HCT116 (cell line): Measurements from ENCODE around the gene A2ML1.

Experiments used
- CEBPB ChIP-seq: IDR thresholded peaks from 2 replicates; pipeline ENCODE4 v1.6.1; 2012; ENCODE audit warnings: low read depth
- EZH2 ChIP-seq: fragments of 200-600 bp; sonication (generic); IDR thresholded peaks from 2 replicates; pipeline ENCODE4 v1.6.1; 2017; ENCODE audit warnings: antibody characterized with exemption, mixed run types
- EZH2phosphoT487 ChIP-seq: fragments of 200-600 bp; IDR thresholded peaks from 2 replicates; pipeline ENCODE4 v1.6.1; 2018; ENCODE audit warnings: antibody characterized with exemption, borderline replicate concordance
- FOSL1 ChIP-seq: IDR thresholded peaks from 2 replicates; pipeline ENCODE4 v1.6.1; 2012; ENCODE audit warnings: low read depth
- POLR2A ChIP-seq: IDR thresholded peaks from 2 replicates; pipeline ENCODE4 v1.7.0; 2011; ENCODE audit warnings: borderline replicate concordance; ENCODE audit not compliant: insufficient read depth, insufficient read length; ENCODE audit errors: extremely low read depth
- RAD21 ChIP-seq: IDR thresholded peaks from 2 replicates; pipeline ENCODE4 v1.6.1; 2012; ENCODE audit warnings: low read depth, mild to moderate bottlenecking
- SIN3A ChIP-seq: IDR thresholded peaks from 2 replicates; pipeline ENCODE4 v1.6.1; 2012; ENCODE audit warnings: low read depth
- SP1 ChIP-seq: IDR thresholded peaks from 2 replicates; pipeline ENCODE4 v1.6.1; 2012; ENCODE audit warnings: low read depth
- YY1 ChIP-seq: IDR thresholded peaks from 2 replicates; pipeline ENCODE4 v1.6.1; 2011; ENCODE audit warnings: low read length, low read depth, moderate library complexity, mild to moderate bottlenecking; ENCODE audit not compliant: insufficient replicate concordance; ENCODE audit errors: extremely low read depth
- ZFX ChIP-seq: fragments of 450-650 bp; IDR thresholded peaks from 2 replicates; pipeline ENCODE4 v1.6.1; 2017
- TF ChIP-seq, protein P1 (sequence below), 3 experiments: fragments of 200-600 bp in 1 of 3; sonication (generic) in 1 of 3; IDR thresholded peaks in 2 of 3; conservative IDR thresholded peaks in 1 of 3; 2 replicates each; pipeline ENCODE4 v1.5.1; 2012 to 2017; ENCODE audit warnings: low read depth in 2 of 3, low read length in 2 of 3, antibody characterized with exemption in 1 of 3, borderline replicate concordance in 1 of 3, control low read depth in 1 of 3, mild to moderate bottlenecking in 1 of 3, mixed read lengths in 1 of 3, mixed run types in 1 of 3, moderate library complexity in 1 of 3; ENCODE audit not compliant: insufficient read depth in 1 of 3
- TF ChIP-seq, protein P2 (sequence below): IDR thresholded peaks from 2 replicates; pipeline ENCODE4 v1.6.1; 2012

DNA sequence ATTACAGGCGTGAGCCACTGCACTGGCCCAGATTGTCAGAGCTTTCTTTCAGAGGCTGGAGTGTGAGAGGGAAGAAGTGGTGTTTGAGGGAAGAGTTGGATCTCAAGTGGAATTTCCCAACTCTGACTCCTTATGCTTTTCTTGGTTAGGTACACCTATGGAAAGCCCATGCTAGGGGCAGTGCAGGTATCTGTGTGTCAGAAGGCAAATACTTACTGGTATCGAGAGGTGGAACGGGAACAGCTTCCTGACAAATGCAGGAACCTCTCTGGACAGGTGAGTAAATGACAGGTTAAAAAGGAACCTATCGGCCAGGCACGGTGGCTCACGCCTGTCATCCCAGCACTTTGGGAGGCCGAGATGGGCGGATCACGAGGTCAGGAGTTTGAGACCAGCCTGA is 14.9 kb downstream of the A2ML1 start:
- TF ChIP-seq SP1 = no peak
- TF ChIP-seq EZH2 = no peak
- no peak for TF ChIP-seq CEBPB
- TF ChIP-seq ZFX = no peak
- no peak for TF ChIP-seq SIN3A
- TF ChIP-seq, protein P1, sequence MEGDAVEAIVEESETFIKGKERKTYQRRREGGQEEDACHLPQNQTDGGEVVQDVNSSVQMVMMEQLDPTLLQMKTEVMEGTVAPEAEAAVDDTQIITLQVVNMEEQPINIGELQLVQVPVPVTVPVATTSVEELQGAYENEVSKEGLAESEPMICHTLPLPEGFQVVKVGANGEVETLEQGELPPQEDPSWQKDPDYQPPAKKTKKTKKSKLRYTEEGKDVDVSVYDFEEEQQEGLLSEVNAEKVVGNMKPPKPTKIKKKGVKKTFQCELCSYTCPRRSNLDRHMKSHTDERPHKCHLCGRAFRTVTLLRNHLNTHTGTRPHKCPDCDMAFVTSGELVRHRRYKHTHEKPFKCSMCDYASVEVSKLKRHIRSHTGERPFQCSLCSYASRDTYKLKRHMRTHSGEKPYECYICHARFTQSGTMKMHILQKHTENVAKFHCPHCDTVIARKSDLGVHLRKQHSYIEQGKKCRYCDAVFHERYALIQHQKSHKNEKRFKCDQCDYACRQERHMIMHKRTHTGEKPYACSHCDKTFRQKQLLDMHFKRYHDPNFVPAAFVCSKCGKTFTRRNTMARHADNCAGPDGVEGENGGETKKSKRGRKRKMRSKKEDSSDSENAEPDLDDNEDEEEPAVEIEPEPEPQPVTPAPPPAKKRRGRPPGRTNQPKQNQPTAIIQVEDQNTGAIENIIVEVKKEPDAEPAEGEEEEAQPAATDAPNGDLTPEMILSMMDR (IDR thresholded peaks at IDR 0.05 in 2 of 3, conservative IDR thresholded peaks at IDR 0.05 in 1 of 3; ENCODE audit: borderline replicate concordance in 1 of 3, insufficient read depth in 1 of 3, low read depth in 2 of 3, low read length in 2 of 3) = no peak
- TF ChIP-seq, protein P2, sequence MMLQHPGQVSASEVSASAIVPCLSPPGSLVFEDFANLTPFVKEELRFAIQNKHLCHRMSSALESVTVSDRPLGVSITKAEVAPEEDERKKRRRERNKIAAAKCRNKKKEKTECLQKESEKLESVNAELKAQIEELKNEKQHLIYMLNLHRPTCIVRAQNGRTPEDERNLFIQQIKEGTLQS = no peak
- TF ChIP-seq FOSL1 = no peak
- TF ChIP-seq POLR2A = no peak
- no peak for TF ChIP-seq YY1
- no peak for TF ChIP-seq EZH2phosphoT487
- no peak for TF ChIP-seq RAD21
